ENCODE measurements around the gene OBI1. TPM values are rescaled to one million over a fixed set of nuclear protein-coding genes. Genes with fewer than 3 reads are reported as not detected.
"Not testable (repeated sequence)": the region's sequence is repeated elsewhere in the genome, so short reads cannot be mapped to it uniquely, and the experiment has no call there.

Gene OBI1
- total RNA-seq, 6 donors from 2014 or later, result 4.9 to 14.9 (median 8.1) TPM

GRCh38 chr13:78650717-78651083 lies 8.3 kb downstream of the OBI1 start:
- 89 to 93% methylated on average over 2 of the region's 2 CpGs for WGBS, 2 donors

GRCh38 chr13:78649997-78650716 lies 8.8 kb downstream of the OBI1 start:
- peak overlapping the region in 1 of 4 donors; percentile 24 for H3K27ac ChIP-seq
- no peaks in the 10 kb centered on the region for H3K36me3 ChIP-seq
- TF ChIP-seq CTCF (IDR thresholded peaks at IDR 0.05) (no peak), POLR2AphosphoS5 (IDR thresholded peaks at IDR 0.05) (no peak), EP300 (IDR thresholded peaks at IDR 0.05) (no peak), POLR2A (IDR thresholded peaks at IDR 0.05) (no peak)
- no peak for ATAC-seq (ENCODE audit: low FRiP score in 2 of 2)
- no peaks in the 10 kb centered on the region for H3K9me3 ChIP-seq
- H3K4me1 ChIP-seq, result peaks cover 8 to 36% (median 14%) of the 10 kb centered on the region in 4 donors
- H3K27me3 ChIP-seq, result no peaks in the 10 kb centered on the region
- H3K4me3 ChIP-seq, result no peak overlapping the region
- 23 to 35% methylated on average over 3 of the region's 3 CpGs for WGBS, 2 donors
- no peak for DNase-seq

More at GRCh38 chr13:78650717-78651083, 8.3 kb downstream of the OBI1 start:
- Histone ChIP-seq H3K27me3 (no peaks in the 10 kb centered on the region), H3K4me1 (peaks cover 8 to 36% (median 16%) of the 10 kb centered on the region in 4 donors), H3K4me3 (no peak overlapping the region), H3K9me3 (no peaks in the 10 kb centered on the region), H3K36me3 (no peaks in the 10 kb centered on the region), H3K27ac (peak overlapping the region in 1 of 4 donors; percentile 24)
- TF ChIP-seq POLR2AphosphoS5 (IDR thresholded peaks at IDR 0.05), result no peak
- TF ChIP-seq EP300 (IDR thresholded peaks at IDR 0.05), result no peak
- TF ChIP-seq CTCF (IDR thresholded peaks at IDR 0.05), result no peak
- TF ChIP-seq POLR2A (IDR thresholded peaks at IDR 0.05), result no peak
- DNase-seq (no peak), ATAC-seq (ENCODE audit: low FRiP score in 2 of 2) (no peak)

- not testable (repeated sequence) for H3K36me3 ChIP-seq; H3K9me3 ChIP-seq; H3K27ac ChIP-seq; DNase-seq; H3K27me3 ChIP-seq; H3K4me3 ChIP-seq; ATAC-seq (ENCODE audit: low FRiP score in 2 of 2)
- WGBS, 2 donors, result 60 to 66% methylated on average over 11 of the region's 11 CpGs
- H3K4me1 ChIP-seq, result peaks cover 8 to 36% (median 14%) of the 10 kb centered on the region in 4 donors
Measured at GRCh38 chr13:78647109-78647678, 11.8 kb downstream of the OBI1 start.

- no peak overlapping the region for H3K4me3 ChIP-seq
- H3K36me3 ChIP-seq, result peaks cover 9 to 68% (median 15%) of the 10 kb centered on the region in 4 donors
- H3K27ac ChIP-seq, result no peak overlapping the region
- DNase-seq, result no peak
- ATAC-seq (ENCODE audit: low FRiP score in 2 of 2), result no peak
- 84 to 87% methylated on average over 4 of the region's 4 CpGs for WGBS, 2 donors
- no peaks in the 10 kb centered on the region for H3K4me1 ChIP-seq
- no peak for TF ChIP-seq POLR2A (IDR thresholded peaks at IDR 0.05)
- TF ChIP-seq EP300 (IDR thresholded peaks at IDR 0.05), result no peak
- TF ChIP-seq POLR2AphosphoS5 (IDR thresholded peaks at IDR 0.05), result no peak
- no peak for TF ChIP-seq CTCF (IDR thresholded peaks at IDR 0.05)
- no peaks in the 10 kb centered on the region for H3K27me3 ChIP-seq
- H3K9me3 ChIP-seq, result no peaks in the 10 kb centered on the region
Measured at GRCh38 chr13:78638216-78638615, 20.7 kb downstream of the OBI1 start.

- no peak overlapping the region for H3K4me3 ChIP-seq
- TF ChIP-seq EP300 (IDR thresholded peaks at IDR 0.05), result no peak
- TF ChIP-seq POLR2AphosphoS5 (IDR thresholded peaks at IDR 0.05), result no peak
- no peak for TF ChIP-seq CTCF (IDR thresholded peaks at IDR 0.05)
- no peak for TF ChIP-seq POLR2A (IDR thresholded peaks at IDR 0.05)
- H3K9me3 ChIP-seq, result no peaks in the 10 kb centered on the region
- no peaks in the 10 kb centered on the region for H3K4me1 ChIP-seq
- peaks cover 9 to 74% (median 24%) of the 10 kb centered on the region in 4 donors for H3K36me3 ChIP-seq
- no peaks in the 10 kb centered on the region for H3K27me3 ChIP-seq
- H3K27ac ChIP-seq, result no peak overlapping the region
- ATAC-seq (ENCODE audit: low FRiP score in 2 of 2) (no peak), DNase-seq (no peak)
Measured at GRCh38 chr13:78636495-78636894, 22.5 kb downstream of the OBI1 start.

Measured in upper lobe of left lung (tissue), 6 donors.